GM18861 (cell line): ENCODE results near the gene P2RX1.

ENCODE experiments used
- ATAC-seq: cut with Tn5 transposase; IDR thresholded peaks from one replicate; pipeline ENCODE4 v1.9.1; 2021; ENCODE audit not compliant: unreplicated experiment

The P2RX1 gene

GRCh38 chr17:3889325-3890012 lies 26.8 kb downstream of the P2RX1 start:
- no peak for ATAC-seq

- ATAC-seq, result no peak
Measured at GRCh38 chr17:3888343-3889171, 27.7 kb downstream of the P2RX1 start.

- ATAC-seq, result no peak
Measured at GRCh38 chr17:3887804-3888203, 28.5 kb downstream of the P2RX1 start.

GRCh38 chr17:3887394-3887793 lies 28.9 kb downstream of the P2RX1 start:
- ATAC-seq, result no peak

- no peak for ATAC-seq
Measured at GRCh38 chr17:3886776-3887175, 29.5 kb downstream of the P2RX1 start.

- no peak for ATAC-seq
Measured at GRCh38 chr17:3885970-3886369, 30.3 kb downstream of the P2RX1 start.

GRCh38 chr17:3885271-3885670 lies 31.0 kb downstream of the P2RX1 start:
- ATAC-seq, result no peak

GRCh38 chr17:3884188-3884587 lies 32.1 kb downstream of the P2RX1 start:
- no peak for ATAC-seq

GRCh38 chr17:3882276-3882675 lies 34.0 kb downstream of the P2RX1 start:
- no peak for ATAC-seq

- ATAC-seq, result no peak
Measured at GRCh38 chr17:3880983-3881382, 35.3 kb downstream of the P2RX1 start.

- ATAC-seq, result no peak
Measured at GRCh38 chr17:3879591-3880417, 36.5 kb downstream of the P2RX1 start.

- no peak for ATAC-seq
Measured at GRCh38 chr17:3879186-3879585, 37.1 kb downstream of the P2RX1 start.

GRCh38 chr17:3877220-3877619 lies 39.0 kb downstream of the P2RX1 start:
- no peak for ATAC-seq

- no peak for ATAC-seq
Measured at GRCh38 chr17:3875317-3875716, 40.9 kb downstream of the P2RX1 start.

- no peak for ATAC-seq
Measured at GRCh38 chr17:3873862-3874261, 42.4 kb downstream of the P2RX1 start.

- no peak for ATAC-seq
Measured at GRCh38 chr17:3870871-3871306, 45.4 kb downstream of the P2RX1 start.

- ATAC-seq, result no peak
Measured at GRCh38 chr17:3867606-3868005, 48.7 kb downstream of the P2RX1 start.

GRCh38 chr17:3867106-3867505 lies 49.2 kb downstream of the P2RX1 start:
- no peak for ATAC-seq

GRCh38 chr17:3866276-3866675 lies 50.0 kb downstream of the P2RX1 start:
- ATAC-seq, result no peak

- no peak for ATAC-seq
Measured at GRCh38 chr17:3865176-3865575, 51.1 kb downstream of the P2RX1 start.

GRCh38 chr17:3864534-3864933 lies 51.7 kb downstream of the P2RX1 start:
- no peak for ATAC-seq
